ENCODE data around the gene CFD.

- no peak for TF ChIP-seq EP300 (IDR thresholded peaks at IDR 0.05)
- no peak for TF ChIP-seq POLR2A (IDR thresholded peaks at IDR 0.05)
- TF ChIP-seq POLR2AphosphoS5 (IDR thresholded peaks at IDR 0.05), result no peak
Measured at GRCh38 chr19:889662-890295, 30.3 kb downstream of the CFD start.
